Activated CD8-positive, alpha-beta T cell treated with anti-CD3 and anti-CD28 coated beads for 36 hours (primary cell): ENCODE measurements around the gene TEAD3. TPM values are rescaled to one million over a fixed set of nuclear protein-coding genes. Genes with fewer than 3 reads are reported as not detected.

Experiments used
- ATAC-seq: fragments of 200-7000 bp; cut with Tn5 transposase; one replicate; pipeline ENCODE4 v1.10.0; 2021; ENCODE audit warnings: mild to moderate bottlenecking, moderate library complexity
- CTCF ChIA-PET: fragments of 350-600 bp; sonication (Branson Sonifier 250); formaldehyde crosslinking; loops from one replicate; lab custom pipeline; 2021; ENCODE audit warnings: antibody characterized with exemption; lab: Charles Lee
- POLR2A ChIA-PET: fragments of 350-600 bp; sonication (Branson Sonifier 250); formaldehyde crosslinking; loops from one replicate; lab custom pipeline; 2021; ENCODE audit warnings: antibody characterized with exemption; lab: Charles Lee
- DNase-seq: peaks from one replicate; pipeline ENCODE4 v3.0.0-alpha.2; 2020
- H3K27ac Mint-ChIP-seq: one replicate; pipeline ENCODE4 v1.8.0; 2021; ENCODE audit warnings: mild to moderate bottlenecking, mixed read lengths
- H3K27me3 Mint-ChIP-seq: one replicate; pipeline ENCODE4 v1.8.0; 2021; ENCODE audit warnings: mixed read lengths
- H3K36me3 Mint-ChIP-seq: one replicate; pipeline ENCODE4 v1.8.0; 2021; ENCODE audit warnings: low read depth, mixed read lengths
- H3K4me1 Mint-ChIP-seq: one replicate; pipeline ENCODE4 v1.8.0; 2021; ENCODE audit warnings: low read depth, mixed read lengths
- H3K4me3 Mint-ChIP-seq: one replicate; pipeline ENCODE4 v1.8.0; 2021; ENCODE audit warnings: mild to moderate bottlenecking, moderate library complexity, mixed read lengths
- H3K9me3 Mint-ChIP-seq: one replicate; pipeline ENCODE4 v1.8.0; 2021; ENCODE audit warnings: mixed read lengths
- intact Hi-C: fragments of 100-400 bp; cut with micrococcal nuclease; formaldehyde crosslinking; loops from one replicate; pipeline ENCODE4 v1.10.0; 2022
- total RNA-seq, 2 experiments: library from RNA; stranded (reverse); gene quantifications; one replicate each; pipeline ENCODE4 v1.2.3, GENCODE V29; 2021
- TF ChIP-seq, protein P1 (sequence below): fragments of 200-600 bp; IDR thresholded peaks from one replicate; pipeline ENCODE4 v1.8.0; 2022; ENCODE audit warnings: antibody characterized with exemption, mild to moderate bottlenecking

TEAD3 gene
- total RNA-seq, 2 experiments from 2014 or later: 0.68 to 0.81 TPM

DNA sequence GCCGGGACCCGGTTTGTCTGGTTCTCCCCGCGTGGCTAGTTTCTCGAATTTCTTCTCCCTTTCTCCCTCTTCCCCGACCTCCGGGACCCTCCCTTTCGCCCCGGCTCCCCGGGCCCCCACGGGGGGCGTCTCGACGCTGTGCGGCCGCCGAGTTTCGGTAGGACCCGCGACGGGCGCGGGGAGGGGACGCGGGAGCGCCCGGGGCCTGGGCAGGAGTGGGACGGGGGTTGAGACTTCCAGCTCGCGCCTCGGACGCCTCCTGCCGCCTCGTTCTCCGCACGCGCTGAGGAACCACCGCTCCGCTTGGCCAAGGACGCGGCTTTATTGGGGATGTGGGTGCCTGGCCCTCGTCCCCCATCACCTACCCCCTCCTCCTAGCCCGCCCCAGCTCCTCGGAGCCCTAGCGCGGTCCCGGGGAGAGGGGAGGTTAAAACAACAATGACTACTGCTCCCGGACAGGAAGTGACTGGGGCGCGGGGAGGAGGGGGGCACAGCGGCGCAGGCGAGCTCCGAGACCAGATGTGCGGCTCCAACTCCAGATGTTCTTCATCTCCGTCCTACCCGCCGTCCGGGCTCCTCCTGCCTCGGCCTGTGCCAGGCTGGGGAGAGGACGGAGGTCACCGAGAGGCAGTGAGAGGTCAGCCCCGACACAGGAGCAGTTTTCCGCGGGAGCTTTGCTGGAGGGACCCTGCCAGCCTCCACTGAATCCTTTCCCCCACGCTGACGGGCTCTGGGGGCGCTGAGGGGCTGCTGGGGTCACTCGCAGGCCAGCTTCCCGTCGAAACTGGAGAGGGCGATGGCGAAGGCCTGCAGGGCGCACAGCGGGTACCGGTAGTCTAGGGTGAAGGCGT, 917 bp upstream of the TEAD3 start:
- Mint-ChIP-seq H3K4me3 (peak overlapping the region; percentile 72), H3K27me3 (peaks cover 11% of the 10 kb centered on the region), H3K36me3 (no peaks in the 10 kb centered on the region), H3K9me3 (no peaks in the 10 kb centered on the region), H3K27ac (peak overlapping the region; percentile 75), H3K4me1 (peaks cover 14% of the 10 kb centered on the region)
- POLR2A ChIA-PET: interaction anchor here (0.6 to 24.5 kb wide), 4 partner anchors 13 to 75 kb away, joined by 3 to 327 read pairs (median 4); partner anchors contain the start of gene RPL10A
- peak; percentile 68 for DNase-seq
- TF ChIP-seq, protein P1, sequence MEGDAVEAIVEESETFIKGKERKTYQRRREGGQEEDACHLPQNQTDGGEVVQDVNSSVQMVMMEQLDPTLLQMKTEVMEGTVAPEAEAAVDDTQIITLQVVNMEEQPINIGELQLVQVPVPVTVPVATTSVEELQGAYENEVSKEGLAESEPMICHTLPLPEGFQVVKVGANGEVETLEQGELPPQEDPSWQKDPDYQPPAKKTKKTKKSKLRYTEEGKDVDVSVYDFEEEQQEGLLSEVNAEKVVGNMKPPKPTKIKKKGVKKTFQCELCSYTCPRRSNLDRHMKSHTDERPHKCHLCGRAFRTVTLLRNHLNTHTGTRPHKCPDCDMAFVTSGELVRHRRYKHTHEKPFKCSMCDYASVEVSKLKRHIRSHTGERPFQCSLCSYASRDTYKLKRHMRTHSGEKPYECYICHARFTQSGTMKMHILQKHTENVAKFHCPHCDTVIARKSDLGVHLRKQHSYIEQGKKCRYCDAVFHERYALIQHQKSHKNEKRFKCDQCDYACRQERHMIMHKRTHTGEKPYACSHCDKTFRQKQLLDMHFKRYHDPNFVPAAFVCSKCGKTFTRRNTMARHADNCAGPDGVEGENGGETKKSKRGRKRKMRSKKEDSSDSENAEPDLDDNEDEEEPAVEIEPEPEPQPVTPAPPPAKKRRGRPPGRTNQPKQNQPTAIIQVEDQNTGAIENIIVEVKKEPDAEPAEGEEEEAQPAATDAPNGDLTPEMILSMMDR: no peak
- intact Hi-C loops: no loop called here
- ATAC-seq: peak; percentile 51
- CTCF ChIA-PET: interaction anchor here (0.8 to 1.8 kb wide), 5 partner anchors 9 to 239 kb away, joined by 3 to 4 read pairs (median 3); partner anchors contain the start of gene ARMC12

- H3K27me3 Mint-ChIP-seq: peaks cover 9% of the 10 kb centered on the region
- ATAC-seq (no peak), DNase-seq (no peak)
- H3K4me3 Mint-ChIP-seq: peak overlapping the region; percentile 59
- intact Hi-C loops: no loop called here
- H3K27ac Mint-ChIP-seq: no peak overlapping the region
- ChIA-PET POLR2A (interaction anchor here (0.9 to 24.5 kb wide), 5 partner anchors 11 to 46 kb away, joined by 3 to 327 read pairs (median 4); partner anchors contain the start of gene RPL10A), CTCF (interaction anchor here (1.0 to 1.8 kb wide), 3 partner anchors 15 to 237 kb away, joined by 3 to 5 read pairs (median 4); no protein-coding TSS in a partner anchor)
- H3K4me1 Mint-ChIP-seq: peaks cover 14% of the 10 kb centered on the region
- no peaks in the 10 kb centered on the region for H3K9me3 Mint-ChIP-seq
- H3K36me3 Mint-ChIP-seq: no peaks in the 10 kb centered on the region
- TF ChIP-seq, protein P1: no peak
Observed at GRCh38 chr6:35496036-35496840, 641 bp downstream of the TEAD3 start.

GRCh38 chr6:35495258-35496035, 1.4 kb downstream of the TEAD3 start:
- no peak overlapping the region for H3K27ac Mint-ChIP-seq
- intact Hi-C loops: no loop called here
- H3K4me1 Mint-ChIP-seq: peaks cover 14% of the 10 kb centered on the region
- H3K36me3 Mint-ChIP-seq: no peaks in the 10 kb centered on the region
- DNase-seq: no peak
- no peaks in the 10 kb centered on the region for H3K9me3 Mint-ChIP-seq
- CTCF ChIA-PET: no interaction called here
- ATAC-seq: no peak
- POLR2A ChIA-PET: interaction anchor here (1.0 to 24.5 kb wide), 3 partner anchors 11 to 24 kb away, joined by 5 to 327 read pairs (median 5); partner anchors contain the start of gene RPL10A
- peaks cover 6% of the 10 kb centered on the region for H3K27me3 Mint-ChIP-seq
- TF ChIP-seq, protein P1: no peak
- H3K4me3 Mint-ChIP-seq: peak overlapping the region; percentile 59

- Mint-ChIP-seq H3K9me3 (no peaks in the 10 kb centered on the region), H3K4me1 (peaks cover 14% of the 10 kb centered on the region), H3K27ac (no peak overlapping the region), H3K36me3 (no peaks in the 10 kb centered on the region), H3K4me3 (no peak overlapping the region), H3K27me3 (peaks cover 6% of the 10 kb centered on the region)
- DNase-seq (no peak), ATAC-seq (no peak)
- intact Hi-C loops: no loop called here
- ChIA-PET POLR2A (interaction anchor here (1.4 to 24.5 kb wide), 2 partner anchors 13 to 22 kb away, joined by 5 to 327 read pairs; partner anchors contain the start of gene RPL10A), CTCF (no interaction called here)
- TF ChIP-seq, protein P1: no peak
Observed at GRCh38 chr6:35494161-35494563, 2.7 kb downstream of the TEAD3 start.
